RPMI7951 (cell line): Measurements from ENCODE around the gene SEMA5A. TPM values are rescaled to one million over a fixed set of nuclear protein-coding genes. Genes with fewer than 3 reads are reported as not detected.
A peak's percentile ranks its signal among the peaks of the same experiment; 100 is the strongest.

Experiments
- DNase-seq: peaks from one replicate; pipeline ENCODE4 v3.0.0-alpha.2; 2012; ENCODE audit warnings: low read depth
- total RNA-seq: library from RNA; depleted of rRNA; stranded (reverse); fragments of >200 nt; shearing (Covaris generic); gene quantifications from 2 replicates; pipeline ENCODE4 v1.2.3, GENCODE V29; 2014

Gene SEMA5A
- total RNA-seq, 1 experiment from 2014 or later = 14.3 TPM

DNA sequence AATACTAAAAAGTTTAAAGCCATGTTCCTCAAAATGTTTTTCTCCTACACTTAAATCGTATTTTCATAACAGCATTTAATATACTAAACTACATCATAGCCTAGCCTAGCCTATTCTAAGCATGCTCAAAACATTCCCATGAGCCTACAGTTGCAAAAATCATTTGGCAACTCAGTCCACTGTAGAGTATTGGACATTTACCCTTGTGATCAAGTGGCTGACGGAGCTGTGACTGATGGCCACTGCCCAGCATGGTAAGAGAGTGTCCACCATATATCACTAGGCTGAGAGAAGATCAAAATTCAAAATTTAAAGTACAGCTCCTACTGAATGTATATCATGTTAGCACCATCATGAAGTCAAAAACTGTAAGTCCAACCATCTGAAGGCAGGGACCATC is 30.9 kb downstream of the SEMA5A start:
- DNase-seq = no peak

DNA sequence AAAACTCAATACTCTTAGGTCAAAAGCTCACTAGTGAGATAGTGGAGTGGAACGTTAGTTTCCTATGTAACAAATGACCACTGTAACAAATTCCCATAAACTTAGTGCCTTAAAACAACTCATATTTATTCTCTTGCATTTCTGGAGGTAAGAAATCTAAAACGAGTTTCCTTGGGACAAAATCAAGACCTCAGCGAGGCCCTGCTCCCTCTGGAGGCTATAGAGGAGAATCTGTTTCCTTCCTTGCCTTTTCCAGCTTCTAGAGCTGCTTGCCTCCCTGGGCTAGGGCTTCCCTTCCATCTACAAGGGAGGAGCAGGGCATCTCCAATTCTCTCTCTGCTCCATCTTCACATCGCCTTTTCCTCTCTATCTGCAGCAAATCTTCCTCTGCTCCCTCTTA is 32.0 kb downstream of the SEMA5A start:
- peak; percentile 46 for DNase-seq

DNA sequence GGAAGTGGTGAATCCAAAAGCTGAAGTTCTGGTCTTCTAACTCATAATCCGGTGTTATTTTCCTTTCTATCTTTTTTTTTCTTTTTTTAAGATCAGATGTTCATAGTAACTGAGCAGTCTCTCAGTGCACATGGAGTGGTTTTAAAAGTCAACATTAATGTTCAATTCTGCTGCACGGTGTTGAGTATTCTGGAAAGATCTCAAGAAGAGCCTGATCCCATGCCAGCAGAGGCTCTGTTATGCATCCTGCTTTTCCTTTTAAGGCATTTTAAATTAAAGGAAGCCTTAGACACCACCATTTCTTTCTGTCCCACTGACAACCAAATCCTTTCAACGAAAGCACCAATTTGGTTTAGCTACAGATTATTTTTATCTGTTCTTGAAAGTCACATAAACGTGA is 33.4 kb downstream of the SEMA5A start:
- DNase-seq = no peak

DNA sequence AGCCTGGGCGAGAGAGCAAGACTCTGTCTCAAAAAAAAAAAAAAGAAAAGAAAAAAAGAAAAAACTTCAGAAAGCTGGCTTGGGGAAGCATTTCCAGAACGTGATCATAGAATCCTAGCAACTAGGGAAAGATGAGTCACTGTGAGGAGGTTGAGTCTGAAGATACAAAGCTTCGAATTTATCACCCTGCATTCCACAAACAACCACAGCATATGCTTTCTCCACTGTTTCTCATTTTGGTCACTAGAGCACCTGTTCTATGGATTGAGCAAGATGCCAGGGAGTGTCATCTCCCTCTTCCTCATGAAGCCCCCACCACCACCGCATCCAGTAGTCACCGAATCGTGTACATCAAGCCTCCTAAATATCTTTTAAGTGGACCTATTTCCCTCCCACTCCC is 37.9 kb downstream of the SEMA5A start:
- DNase-seq = peak; percentile 65

DNA sequence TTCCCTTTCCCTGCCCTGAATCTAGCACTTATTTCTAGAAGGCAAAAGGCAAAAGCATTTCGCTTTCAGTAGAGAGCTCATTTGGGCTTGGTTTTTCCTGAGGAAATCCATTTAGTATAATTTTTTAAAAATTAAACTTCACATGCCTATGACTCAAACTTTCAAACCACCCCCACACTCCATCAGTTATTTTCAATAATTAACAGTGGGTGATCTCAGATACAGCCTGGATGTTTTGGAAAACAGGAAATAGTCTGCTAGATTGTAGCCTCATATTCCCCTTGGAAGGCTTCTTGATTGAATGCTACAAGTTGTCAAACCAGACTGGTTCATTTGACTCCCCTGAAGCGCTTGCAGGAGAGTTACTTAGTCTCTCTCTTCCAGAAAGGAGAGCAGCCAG is 40.6 kb downstream of the SEMA5A start:
- no peak for DNase-seq

DNA sequence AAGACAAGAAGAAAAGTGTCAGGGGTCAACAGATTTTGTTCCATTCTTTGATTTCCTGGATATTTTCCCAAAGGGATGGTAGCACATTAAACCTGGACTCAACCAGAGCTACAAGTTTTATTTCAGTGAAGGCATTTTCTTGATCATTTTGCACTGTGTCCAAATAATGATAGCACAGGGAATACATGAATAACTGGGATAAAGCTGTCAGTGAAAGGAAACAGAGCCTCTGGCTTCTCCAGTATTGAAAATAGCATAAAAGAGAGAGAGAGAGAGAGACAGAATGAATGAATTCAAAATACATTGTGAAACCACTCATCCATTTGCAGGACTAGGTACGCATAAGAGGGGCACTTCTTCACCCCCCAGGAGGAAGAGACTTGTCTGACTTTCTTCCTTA is 43.0 kb downstream of the SEMA5A start:
- DNase-seq = no peak

DNA sequence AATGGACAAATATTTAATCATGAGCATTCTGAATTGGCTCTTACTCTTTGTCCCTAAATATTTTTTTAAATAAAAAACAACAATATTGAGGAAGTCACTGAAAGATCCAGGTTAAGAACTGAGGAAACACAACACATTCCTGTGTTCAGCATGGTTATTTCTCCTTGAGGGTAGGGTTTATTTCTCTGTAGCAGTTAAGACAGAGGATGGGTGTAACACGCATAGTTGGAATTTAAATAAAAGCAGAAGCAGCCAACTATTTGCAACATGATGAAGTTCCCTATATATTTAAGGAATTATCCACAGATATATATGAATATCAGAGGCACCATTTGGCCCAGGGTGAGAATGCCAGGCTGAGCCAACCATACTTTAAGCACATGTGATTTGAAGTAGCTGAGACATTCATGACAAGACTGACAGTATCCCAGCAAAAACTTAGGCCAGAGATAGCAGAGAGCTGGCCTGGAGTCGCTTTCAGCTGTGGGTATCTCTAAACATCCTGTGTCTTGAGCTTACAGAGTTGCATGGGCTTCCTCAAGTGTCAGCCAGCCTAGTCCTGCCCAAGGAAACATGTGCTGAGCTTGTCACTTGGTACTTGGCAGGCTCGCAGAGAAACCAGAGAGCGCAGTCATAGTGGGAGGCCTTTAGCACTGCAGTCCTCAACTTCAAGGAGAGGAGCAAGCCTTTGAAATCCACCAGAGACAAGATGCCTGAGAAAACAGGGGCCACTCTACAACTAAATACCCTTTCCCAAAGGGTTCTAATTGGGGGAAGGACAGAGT is 43.6 kb downstream of the SEMA5A start:
- DNase-seq = no peak

DNA sequence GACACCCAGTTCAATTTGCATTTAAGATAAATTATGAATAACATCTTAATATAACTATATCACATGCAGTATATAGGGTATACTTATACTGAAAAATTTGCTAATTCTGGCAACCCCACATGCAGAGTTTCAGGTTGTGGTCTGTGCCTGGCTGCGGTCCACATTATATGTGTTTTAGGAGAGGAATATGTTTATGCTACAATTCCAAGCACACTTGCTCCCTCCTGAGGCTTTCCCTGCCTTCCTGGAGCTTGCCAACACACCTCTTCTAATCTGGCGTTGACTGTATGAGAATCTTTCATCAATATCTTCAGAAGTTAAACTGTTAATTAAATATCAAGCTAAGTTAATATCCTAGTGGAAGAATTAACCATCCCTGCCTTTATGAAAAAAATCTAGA is 45.2 kb downstream of the SEMA5A start:
- DNase-seq = no peak

DNA sequence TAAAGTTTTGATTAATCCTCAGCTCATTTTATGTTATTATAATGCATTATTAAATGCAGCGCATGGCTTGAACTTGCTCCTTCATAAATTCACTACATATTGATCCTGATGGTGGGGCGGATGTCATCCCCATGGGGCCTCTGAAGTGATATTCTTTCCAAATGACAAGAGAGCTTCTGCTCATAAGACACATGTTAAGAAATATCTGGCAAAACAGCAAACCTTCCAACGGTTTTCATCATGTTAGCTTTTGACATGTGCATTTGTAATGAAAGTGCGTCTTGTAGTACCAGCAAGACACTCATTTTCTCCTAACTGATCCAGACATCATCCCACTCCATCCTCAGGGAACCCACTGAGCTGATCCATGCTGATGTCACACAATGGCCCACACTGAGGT is 45.7 kb downstream of the SEMA5A start:
- DNase-seq = no peak

DNA sequence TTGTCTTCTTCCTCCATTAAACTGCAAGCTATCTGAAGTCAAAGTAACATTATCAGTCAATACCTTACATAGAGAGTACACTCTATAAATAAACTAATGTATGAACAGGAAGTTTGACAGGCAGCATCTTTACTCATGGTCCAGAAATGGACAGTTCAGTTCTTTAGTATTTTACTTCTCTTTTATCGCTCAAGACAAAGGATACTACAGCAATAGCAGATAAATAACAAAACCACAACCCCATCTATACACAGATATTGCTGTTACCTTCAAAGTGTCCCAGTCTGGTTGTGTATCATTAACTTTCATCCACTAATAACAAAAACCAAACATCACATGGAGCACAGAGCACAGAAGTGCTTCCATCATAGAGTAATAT is 46.4 kb downstream of the SEMA5A start:
- DNase-seq = no peak

DNA sequence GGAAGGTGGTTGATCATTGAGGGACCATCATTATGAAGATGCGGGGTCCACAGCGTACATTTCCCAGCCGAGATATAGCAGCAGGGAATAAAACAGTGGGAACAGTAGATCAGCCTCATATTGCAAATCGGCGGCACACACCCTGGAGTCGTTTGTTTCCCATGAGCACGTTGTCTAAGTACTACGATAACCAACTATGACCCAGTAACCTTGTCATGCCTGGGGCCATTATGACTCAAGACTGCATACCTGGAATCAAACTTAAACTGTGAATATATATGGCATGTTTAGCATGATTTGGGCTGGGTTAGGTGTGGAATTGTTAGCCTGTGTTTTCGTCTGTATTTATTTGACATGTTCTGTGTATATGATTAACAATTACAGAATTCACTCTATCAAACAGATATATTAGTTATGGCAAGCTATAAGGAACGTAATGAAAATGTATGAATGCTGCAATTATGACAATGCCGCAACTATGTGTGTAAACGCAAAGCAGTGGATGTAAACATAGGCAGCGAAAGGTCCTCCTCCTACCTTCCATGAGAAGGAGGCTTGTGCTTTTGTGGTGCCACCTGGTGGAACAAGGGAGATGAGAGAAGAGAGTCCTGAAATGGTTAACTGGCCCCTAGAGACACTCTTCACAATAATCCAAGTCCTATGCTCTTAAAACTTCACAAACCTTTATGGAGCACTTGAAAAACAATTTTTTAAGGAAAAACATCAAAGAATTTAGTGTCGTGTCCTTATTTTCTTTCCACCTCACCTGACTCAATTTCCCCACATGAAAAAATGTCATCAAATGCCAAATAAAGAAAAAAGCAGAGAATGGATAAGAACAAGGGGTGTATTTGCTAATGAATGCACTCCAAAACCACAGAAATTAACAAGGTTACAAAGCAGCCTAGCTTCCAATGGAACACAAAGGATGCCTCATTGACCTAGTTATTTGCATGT is 47.1 kb downstream of the SEMA5A start:
- peak; percentile 50 for DNase-seq

DNA sequence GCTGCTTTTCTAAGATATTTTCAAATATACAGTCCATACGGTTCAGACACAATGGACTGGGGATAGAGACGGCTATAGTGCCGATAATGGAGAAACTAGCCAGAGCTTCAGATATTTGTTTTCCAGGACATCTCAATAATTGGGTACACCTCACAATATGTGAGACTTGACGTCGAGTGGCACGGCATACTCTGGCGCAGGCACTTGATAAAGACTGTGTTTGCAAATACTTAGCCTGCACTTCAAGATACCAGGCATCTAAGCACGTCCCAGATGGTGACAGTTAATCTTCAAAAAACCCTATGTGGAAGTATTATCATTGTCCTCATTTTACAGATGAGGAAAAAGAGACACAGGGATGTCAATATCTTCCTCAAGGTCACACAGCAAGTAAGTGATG is 48.5 kb downstream of the SEMA5A start:
- DNase-seq = no peak

DNA sequence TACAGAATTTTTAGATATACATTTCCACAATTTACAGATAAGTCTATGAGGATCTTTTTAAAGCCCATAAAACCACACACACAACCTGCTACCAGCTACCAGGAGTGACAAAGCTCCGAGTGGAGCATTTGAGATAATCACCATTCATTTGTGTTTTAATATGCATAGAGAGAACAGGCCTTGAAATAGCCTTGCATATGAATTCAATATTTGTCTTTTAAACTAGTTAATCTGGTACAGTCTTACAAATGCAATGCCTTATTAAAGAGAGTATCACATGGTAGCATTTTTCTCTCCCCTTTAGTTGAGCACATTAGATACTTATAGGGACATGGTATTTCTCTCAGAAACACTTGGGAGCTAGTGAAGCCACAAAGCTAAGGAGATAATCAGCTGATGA is 49.1 kb downstream of the SEMA5A start:
- no peak for DNase-seq

DNA sequence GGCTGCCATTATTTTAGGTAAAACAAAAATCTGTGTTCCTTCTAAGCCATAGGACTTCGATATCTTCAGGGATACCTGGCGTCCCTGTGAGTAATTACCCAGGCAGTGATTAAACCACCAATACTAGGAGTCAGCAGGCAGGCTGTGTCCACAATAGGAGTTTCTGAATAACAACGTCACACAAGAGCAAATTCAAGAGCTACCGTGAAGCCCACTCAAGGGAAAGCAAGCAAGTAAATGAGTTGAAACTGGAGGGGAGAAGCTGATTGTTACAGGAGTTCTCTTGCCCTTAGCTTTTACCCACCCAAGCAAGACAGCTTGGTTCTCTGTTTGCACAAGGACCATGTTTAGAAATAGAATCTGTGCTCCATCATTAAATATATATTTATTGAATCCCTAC is 50.8 kb downstream of the SEMA5A start:
- no peak for DNase-seq

DNA sequence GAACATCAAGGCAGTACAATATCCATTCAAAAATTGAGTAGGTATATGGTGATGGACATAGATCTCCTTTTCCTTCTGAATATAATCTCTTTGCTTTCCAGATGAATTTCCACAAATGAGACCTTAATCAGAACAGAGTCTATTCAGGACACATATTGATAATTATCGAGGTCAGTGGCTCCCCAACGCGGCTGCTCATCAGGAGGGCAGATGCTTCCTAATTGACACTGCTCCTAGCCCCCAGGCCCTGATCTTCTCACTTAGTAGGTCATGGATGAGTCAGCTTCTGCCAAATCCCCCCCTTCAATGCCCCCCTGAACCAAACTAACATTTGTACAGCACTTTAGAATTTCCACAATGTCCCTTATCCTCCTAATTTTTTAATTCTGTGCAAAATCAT is 51.6 kb downstream of the SEMA5A start:
- DNase-seq = no peak

DNA sequence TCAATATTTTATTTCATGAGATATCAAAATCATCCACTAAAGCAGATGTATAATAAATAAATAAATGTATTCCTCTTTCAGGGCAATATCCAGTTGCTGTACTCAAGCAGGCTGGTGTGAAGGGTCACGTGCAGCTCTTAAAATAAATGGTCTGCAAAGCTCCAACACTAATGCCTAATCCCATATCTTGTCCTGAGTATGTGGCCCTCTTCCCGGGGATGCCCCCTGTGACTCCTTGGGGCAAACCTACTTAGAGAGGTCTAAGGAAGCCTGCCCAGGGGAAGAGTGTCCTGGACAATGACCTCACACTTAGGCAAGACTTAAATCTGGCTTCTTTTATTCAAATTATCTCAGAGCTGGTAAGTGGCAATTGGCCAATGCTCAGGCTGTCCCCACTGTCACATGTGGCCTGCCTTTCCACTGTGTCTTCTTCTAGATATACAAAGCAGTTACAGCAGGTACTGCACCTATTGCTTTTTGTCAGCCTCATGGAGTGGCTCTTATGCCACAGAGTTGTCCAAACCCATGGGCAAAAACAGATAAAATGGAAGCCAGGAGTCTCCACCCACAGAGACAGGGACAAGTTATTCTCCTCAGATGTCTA is 55.3 kb downstream of the SEMA5A start:
- no peak for DNase-seq

DNA sequence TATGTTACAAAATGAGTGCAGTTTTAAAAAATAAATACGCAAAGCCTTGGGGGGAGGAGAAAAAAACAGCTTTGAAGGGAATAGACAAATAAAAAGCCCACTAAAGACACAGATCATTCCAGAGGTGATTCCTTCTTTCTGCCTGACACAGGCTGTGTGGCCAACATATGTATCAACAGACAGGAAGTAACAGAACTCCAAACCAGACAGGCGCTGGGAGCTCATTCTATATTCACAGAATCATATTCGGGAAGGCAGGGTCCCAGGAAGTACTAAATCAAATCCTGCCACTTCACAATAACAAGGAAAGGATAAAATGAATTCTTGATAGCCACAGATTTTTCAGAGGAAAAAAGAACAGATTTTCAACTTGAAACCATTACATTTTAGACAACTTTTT is 62.1 kb downstream of the SEMA5A start:
- DNase-seq = no peak

DNA sequence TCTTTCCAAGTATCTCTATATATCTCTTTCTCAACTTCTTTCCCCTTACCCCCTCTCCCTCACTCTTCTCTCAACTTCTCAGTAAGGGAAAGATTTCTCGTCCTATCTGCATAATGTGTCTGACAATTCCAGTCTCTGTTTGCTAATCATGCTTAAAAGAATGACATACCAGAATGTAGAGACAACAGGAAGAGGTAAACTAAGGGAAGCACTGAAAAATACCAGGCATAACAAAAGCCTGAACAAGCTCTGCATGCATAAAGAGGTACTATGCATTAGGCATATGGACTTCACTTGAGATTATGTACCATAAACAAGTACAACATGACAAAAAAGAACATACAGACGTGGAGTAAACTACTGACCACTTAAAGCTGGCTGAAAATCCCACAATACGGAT is 62.6 kb downstream of the SEMA5A start:
- no peak for DNase-seq

DNA sequence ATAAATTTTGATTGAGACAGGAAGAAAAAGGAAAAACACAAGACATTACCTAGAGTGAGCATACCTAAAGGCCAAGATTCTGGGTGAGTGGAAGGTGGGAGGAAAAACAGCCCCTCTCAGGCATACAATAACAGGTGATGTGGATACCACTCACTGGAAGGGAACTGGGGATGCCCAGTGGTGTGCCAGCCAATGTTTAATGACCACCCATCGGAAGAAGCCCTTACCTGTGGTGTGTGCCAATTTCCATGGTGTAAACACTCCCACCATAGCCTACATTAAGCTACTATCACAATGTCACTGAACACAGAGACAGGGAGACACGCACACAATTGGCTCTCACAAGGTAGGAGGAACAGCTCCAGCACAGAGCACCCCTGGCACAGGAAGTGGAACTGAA is 63.5 kb downstream of the SEMA5A start:
- DNase-seq = no peak

DNA sequence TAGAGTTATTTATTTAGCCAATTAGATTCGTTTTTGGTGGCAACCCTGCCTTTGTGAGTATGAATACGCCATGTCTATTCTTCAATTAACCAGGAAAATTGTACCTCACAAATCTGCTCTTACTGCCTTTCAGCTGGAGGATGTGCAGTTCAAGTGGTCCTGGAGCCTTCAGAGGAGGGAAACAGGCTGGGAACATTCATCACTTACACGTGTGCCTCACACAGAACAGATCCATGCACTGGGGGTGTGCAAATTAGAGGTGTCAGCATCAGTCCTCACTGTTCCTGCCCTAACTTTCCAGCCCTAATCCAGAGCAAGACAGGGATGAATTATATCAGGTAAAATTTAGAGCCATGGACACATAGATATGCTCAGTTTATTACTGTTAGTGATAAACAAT is 65.4 kb downstream of the SEMA5A start:
- DNase-seq = no peak

DNA sequence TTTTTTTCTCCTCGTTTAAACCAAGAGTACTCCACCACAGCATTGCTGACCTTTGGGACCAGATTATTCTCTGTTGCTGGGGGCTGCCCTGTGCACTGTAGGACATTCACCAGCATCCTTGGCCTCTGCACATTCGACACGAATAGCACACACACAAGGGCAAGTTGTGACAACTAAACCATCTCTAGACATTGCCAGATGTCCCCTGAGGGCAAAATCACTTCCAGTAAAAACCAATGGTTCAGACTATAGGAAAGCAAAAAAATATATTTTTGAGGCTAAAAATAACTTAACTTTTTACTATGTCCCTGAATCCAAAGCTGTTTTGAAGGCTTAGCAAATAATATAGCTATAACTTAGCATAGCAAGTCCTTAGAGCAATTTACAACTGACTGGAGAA is 65.9 kb downstream of the SEMA5A start:
- DNase-seq = peak; percentile 83

DNA sequence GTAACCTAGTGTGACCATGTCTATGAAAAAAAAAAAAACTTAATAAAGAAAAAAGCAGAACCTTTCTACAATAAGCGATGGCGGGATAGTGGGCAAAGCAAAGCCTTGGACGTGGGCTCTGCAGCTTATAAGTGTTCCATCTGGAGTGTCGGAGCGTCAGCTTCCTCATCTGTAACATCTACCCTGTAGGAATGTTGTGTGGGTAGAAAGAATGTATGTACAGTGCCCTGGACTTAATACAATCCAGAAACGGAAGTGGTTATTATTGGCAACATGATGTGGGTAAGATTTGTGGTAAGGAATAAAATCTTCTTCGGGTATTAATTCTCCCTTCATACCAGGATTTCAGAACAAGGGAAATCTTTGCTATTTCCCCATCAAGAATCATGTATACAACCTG is 66.5 kb downstream of the SEMA5A start:
- DNase-seq = peak; percentile 91

DNA sequence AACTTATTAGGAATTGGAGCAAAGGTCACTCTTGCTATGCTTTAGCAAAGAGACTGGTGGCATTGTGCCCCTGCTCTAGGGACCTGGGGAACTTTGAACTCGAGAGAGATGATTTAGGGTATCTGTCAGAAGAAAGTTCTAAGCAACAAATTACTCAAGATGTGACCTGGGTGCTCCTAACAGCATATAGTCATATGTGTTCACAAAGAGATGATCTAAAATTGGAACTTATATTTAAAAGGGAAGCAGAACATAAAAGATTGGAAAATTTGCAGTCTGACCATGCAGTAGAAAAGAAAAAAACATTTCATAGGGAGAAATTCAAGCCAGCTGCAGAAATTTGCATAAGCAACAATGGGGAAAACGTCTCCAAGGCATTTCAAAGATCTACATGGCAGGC is 68.3 kb downstream of the SEMA5A start:
- DNase-seq = no peak
